PFSK-1 (cell line): ENCODE measurements around the gene PDE2A.

Experiments
- FOXP2 ChIP-seq: optimal IDR thresholded peaks from 2 replicates; pipeline ENCODE3; 2011; ENCODE audit warnings: borderline replicate concordance, control low read depth, inconsistent platforms; ENCODE audit not compliant: insufficient read depth; ENCODE audit errors: extremely low read length, extremely low read depth
- POLR2AphosphoS5 ChIP-seq: IDR thresholded peaks from 2 replicates; pipeline ENCODE4 v1.6.1; 2012; ENCODE audit warnings: low read depth, mild to moderate bottlenecking, control low read depth, low read length, moderate library complexity
- SIN3A ChIP-seq: IDR thresholded peaks from 2 replicates; pipeline ENCODE4 v1.6.1; 2012; ENCODE audit warnings: mild to moderate bottlenecking, low read length, moderate library complexity, borderline replicate concordance; ENCODE audit not compliant: insufficient read depth
- TAF1 ChIP-seq: IDR thresholded peaks from 2 replicates; pipeline ENCODE4 v1.6.1; 2012; ENCODE audit warnings: low read length, control low read depth, borderline replicate concordance; ENCODE audit not compliant: insufficient read depth
- TF ChIP-seq, protein P1 (sequence below), 2 experiments: IDR thresholded peaks; 2 replicates each; pipeline versions ENCODE4 v1.6.1 to v1.8.0; 2011 to 2012; ENCODE audit warnings: low read depth in 2 of 2, low read length in 2 of 2, control low read depth in 1 of 2, inconsistent platforms in 1 of 2, mild to moderate bottlenecking in 1 of 2, moderate library complexity in 1 of 2; ENCODE audit not compliant: insufficient read depth in 1 of 2

PDE2A gene

DNA sequence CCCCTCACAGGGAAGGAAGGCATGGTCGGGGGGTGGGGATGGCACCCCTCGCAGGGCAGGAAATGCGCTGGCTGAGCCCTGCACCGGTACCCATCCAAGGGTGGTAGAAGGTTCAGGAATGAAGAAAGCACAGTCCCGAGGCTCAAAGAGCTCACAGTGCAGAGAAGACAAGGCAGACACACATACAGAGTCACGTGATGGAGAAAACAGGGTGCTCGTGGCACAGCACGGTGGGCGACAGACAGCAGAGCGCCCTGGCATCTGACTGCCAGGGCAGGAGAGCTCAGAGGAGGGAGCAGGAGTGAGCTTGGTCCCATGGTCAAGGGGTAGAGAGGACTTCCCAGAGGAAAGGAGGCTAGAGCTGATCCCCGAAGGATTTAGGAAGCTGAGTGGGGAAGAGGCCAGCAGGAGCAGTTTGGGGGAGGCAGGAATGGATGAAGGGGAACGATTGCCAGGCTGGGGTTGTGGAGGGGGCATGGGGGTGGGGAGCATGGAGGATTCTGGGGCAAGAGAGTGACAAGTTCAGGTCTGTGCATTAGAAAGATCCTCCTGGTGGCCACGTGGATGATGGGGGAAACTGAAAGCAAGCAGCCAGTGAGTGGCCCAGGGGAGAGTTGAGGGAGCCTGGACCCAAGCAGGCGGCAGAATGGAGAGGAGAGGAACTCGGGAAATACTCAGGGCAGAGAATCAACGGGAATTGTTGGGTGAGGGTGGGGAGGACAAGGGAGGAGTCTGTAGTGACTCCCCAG is 43.9 kb downstream of the PDE2A start:
- TF ChIP-seq, protein P1, sequence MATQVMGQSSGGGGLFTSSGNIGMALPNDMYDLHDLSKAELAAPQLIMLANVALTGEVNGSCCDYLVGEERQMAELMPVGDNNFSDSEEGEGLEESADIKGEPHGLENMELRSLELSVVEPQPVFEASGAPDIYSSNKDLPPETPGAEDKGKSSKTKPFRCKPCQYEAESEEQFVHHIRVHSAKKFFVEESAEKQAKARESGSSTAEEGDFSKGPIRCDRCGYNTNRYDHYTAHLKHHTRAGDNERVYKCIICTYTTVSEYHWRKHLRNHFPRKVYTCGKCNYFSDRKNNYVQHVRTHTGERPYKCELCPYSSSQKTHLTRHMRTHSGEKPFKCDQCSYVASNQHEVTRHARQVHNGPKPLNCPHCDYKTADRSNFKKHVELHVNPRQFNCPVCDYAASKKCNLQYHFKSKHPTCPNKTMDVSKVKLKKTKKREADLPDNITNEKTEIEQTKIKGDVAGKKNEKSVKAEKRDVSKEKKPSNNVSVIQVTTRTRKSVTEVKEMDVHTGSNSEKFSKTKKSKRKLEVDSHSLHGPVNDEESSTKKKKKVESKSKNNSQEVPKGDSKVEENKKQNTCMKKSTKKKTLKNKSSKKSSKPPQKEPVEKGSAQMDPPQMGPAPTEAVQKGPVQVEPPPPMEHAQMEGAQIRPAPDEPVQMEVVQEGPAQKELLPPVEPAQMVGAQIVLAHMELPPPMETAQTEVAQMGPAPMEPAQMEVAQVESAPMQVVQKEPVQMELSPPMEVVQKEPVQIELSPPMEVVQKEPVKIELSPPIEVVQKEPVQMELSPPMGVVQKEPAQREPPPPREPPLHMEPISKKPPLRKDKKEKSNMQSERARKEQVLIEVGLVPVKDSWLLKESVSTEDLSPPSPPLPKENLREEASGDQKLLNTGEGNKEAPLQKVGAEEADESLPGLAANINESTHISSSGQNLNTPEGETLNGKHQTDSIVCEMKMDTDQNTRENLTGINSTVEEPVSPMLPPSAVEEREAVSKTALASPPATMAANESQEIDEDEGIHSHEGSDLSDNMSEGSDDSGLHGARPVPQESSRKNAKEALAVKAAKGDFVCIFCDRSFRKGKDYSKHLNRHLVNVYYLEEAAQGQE (IDR thresholded peaks at IDR 0.05; ENCODE audit: insufficient read depth in 1 of 2, low read depth in 2 of 2, low read length in 2 of 2) = no peak
- TF ChIP-seq POLR2AphosphoS5 (no peak), FOXP2 (no peak)

- TF ChIP-seq SIN3A = no peak
- TF ChIP-seq, protein P1 (IDR thresholded peaks at IDR 0.05; ENCODE audit: insufficient read depth in 1 of 2, low read depth in 2 of 2, low read length in 2 of 2) = no peak
- no peak for TF ChIP-seq FOXP2
- no peak for TF ChIP-seq POLR2AphosphoS5
- no peak for TF ChIP-seq TAF1
Observed at GRCh38 chr11:72629266-72629665, 45.0 kb downstream of the PDE2A start.

DNA sequence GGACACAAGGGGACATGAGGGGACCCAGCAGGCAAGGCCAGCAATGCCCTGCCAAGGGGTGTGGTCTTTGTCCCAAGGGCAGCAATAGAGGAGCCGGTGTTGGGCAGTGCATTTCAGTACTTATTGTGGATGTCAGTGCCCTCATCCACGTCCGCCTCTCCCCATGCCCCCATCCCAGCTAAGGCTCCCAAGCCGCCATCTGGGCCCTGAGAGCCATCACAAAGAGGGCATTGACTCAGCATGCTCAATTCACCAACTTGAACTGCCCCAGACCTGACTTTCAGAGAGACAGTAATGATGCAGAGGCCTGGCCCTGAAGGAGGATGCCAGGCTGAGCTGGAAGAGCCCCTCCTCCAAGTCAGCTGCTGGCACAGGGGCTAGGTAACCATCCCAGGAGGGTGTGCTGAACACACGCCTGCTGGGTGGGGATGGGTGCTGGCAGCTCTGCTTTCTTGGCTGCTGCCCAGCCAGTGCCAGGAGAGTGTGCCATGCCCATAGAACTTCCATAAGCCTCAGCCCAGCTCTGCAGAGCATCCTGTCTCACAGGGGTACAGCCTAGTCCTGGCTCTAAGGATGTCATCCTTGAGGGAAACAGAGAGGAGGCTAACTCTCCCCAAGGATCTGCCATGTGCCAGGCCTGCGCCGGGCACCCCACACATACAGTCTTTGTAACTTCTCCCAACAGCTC is 46.5 kb downstream of the PDE2A start:
- no peak for TF ChIP-seq FOXP2
- no peak for TF ChIP-seq TAF1
- TF ChIP-seq, protein P1 (IDR thresholded peaks at IDR 0.05; ENCODE audit: insufficient read depth in 1 of 2, low read depth in 2 of 2, low read length in 2 of 2) = no peak
- TF ChIP-seq SIN3A = no peak
- no peak for TF ChIP-seq POLR2AphosphoS5

- TF ChIP-seq FOXP2 (no peak), TAF1 (no peak), SIN3A (no peak), POLR2AphosphoS5 (no peak)
- TF ChIP-seq, protein P1 (IDR thresholded peaks at IDR 0.05; ENCODE audit: insufficient read depth in 1 of 2, low read depth in 2 of 2, low read length in 2 of 2) = no peak
Observed at GRCh38 chr11:72626414-72626936, 47.7 kb downstream of the PDE2A start.
